ENCODE measurements around the gene SCRN3.

DNA sequence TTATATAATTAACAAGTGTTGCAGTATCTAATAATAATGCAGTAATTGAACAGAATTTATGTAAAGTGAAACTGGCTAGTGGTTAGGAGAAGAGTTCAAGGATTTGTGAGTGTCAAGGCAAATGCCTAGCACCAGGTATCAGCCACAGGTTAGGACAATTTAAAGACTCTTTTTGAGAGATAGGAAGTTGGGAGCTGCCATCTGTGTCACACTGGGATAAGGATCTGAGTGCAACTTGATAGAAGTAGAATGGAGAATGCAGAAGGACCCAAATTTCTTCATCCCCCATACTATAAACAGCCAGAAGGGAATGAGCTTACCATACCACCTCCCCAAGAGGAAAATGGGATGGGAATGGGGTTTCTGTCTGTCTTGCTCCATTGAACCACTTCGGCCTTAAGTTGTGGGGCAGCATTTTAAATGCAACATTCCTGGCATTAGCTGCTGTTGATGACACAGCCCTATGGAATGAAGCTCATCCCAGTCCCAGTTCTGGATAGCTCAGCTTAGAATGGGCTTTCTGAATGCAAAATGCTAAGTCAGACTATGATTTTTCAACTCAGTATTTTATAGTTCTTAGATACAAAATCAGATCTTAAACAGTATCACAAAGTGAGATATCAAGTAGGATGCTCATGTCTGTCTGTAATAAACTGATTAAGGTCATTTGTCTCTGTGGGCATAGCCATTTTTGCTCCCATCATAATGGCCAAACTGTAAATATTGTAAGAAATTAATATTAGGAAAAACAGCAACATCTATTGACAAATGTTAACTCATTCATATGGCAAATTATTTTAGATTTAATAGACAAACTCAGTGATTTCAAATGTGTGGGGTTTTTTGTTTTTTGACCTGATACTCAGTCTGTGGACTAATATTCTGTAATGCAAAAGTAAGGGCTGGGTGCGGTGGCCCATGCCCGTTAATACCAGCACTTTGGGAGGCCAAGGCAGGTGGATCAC, 47.3 kb downstream of the SCRN3 start:
- TF ChIP-seq, protein P1, sequence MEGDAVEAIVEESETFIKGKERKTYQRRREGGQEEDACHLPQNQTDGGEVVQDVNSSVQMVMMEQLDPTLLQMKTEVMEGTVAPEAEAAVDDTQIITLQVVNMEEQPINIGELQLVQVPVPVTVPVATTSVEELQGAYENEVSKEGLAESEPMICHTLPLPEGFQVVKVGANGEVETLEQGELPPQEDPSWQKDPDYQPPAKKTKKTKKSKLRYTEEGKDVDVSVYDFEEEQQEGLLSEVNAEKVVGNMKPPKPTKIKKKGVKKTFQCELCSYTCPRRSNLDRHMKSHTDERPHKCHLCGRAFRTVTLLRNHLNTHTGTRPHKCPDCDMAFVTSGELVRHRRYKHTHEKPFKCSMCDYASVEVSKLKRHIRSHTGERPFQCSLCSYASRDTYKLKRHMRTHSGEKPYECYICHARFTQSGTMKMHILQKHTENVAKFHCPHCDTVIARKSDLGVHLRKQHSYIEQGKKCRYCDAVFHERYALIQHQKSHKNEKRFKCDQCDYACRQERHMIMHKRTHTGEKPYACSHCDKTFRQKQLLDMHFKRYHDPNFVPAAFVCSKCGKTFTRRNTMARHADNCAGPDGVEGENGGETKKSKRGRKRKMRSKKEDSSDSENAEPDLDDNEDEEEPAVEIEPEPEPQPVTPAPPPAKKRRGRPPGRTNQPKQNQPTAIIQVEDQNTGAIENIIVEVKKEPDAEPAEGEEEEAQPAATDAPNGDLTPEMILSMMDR (IDR thresholded peaks at IDR 0.05), result no peak
- no peak for TF ChIP-seq POLR2A (IDR thresholded peaks at IDR 0.05)
